ENCODE results near the gene TTC14. TPM values are rescaled to one million over a fixed set of nuclear protein-coding genes. Genes with fewer than 3 reads are reported as not detected.

TTC14 gene
- total and polyA plus RNA-seq, 10 of the 15 experiments (the other 5 are each of a cell fraction or from before 2014, with no cell fraction given), result 14.0 to 81.5 (median 29.4) TPM

DNA sequence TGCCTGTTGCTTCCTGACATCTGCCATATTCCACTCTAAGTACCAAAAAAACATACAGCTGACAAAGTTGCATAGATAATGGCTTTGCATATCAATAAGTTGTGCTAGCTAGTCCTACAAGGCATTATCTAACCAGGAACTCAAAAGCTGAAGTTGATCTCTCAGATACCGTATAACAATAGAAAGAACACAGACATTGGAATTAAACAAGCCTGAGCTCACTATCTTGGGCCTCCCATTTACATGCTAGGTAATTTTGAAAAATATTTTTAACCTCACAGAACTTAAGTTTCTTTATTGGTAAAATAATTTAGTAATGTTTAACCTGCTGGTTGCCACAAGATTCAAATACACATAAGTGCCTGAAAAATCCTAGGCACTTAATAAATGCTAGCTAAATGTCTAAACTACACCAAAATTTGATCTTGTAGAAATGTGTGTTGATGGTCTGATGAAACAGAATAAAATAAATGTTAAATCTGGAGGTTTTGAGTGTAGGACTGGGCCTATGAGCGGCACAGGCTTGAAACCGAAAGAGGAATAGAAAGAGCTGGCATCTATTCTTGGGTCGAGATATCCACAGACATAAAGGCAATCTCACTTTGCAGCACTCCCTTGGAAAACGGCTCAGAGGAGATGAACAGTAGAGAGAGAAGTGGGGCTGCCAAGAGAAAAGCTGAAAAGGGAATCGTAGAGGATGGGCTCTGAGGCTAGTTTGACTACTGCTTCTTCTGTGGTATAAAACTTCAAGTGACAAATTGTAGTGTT is 29.9 kb upstream of the TTC14 start:
- Histone ChIP-seq H4K20me1 (ENCODE audit: control insufficient read depth, insufficient read depth) (no peaks in the 10 kb centered on the region), H3K36me3 (ENCODE audit: control insufficient read depth in 2 of 2, insufficient read depth in 2 of 2, low read length in 1 of 2) (no peaks in the 10 kb centered on the region), H3K4me1 (ENCODE audit: control insufficient read depth, insufficient read depth, low read length) (no peaks in the 10 kb centered on the region), H3K4me2 (ENCODE audit: control insufficient read depth, insufficient read depth) (peak overlapping the region; percentile 34), H3K9me3 (replicated peaks; ENCODE audit: control insufficient read depth, insufficient read depth, low read length) (no peaks in the 10 kb centered on the region), H2AFZ (ENCODE audit: control insufficient read depth, low read depth, low read length) (peak overlapping the region; percentile 26), H3K79me2 (ENCODE audit: control insufficient read depth, insufficient read depth, low read length) (no peaks in the 10 kb centered on the region), H3K27ac (ENCODE audit: control insufficient read depth, insufficient read depth) (no peak overlapping the region; the same call in 1 of the 2 replicates), H3K4me3 (no peak overlapping the region), H3K27me3 (replicated peaks in 1 of 2; ENCODE audit: control insufficient read depth in 2 of 2, insufficient read depth in 2 of 2, low read length in 1 of 2) (no peaks in the 10 kb centered on the region), H3K9ac (ENCODE audit: control insufficient read depth, insufficient read depth, low read length) (no peak overlapping the region)
- FAIRE-seq, result no peak
- TF ChIP-seq TARDBP (IDR thresholded peaks at IDR 0.05; ENCODE audit: borderline replicate concordance), result no peak
- no peak for TF ChIP-seq SP1 (IDR thresholded peaks at IDR 0.05; ENCODE audit: low read depth, low read length)
- 0 out of 2 replicates have a peak, but pooled peaks have one; percentile 24 for TF ChIP-seq EED (IDR thresholded peaks at IDR 0.05; ENCODE audit: low read depth)
- no peak for TF ChIP-seq MYC (IDR thresholded peaks at IDR 0.05; ENCODE audit: insufficient read depth, insufficient read length, insufficient replicate concordance, low read length, severe bottlenecking)
- TF ChIP-seq SPI1 (IDR thresholded peaks at IDR 0.05; ENCODE audit: borderline replicate concordance, insufficient read depth, low read depth, low read length), result peak; percentile 41; the same call in 1 of the 2 replicates
- BruUV-seq (replicated peaks), result no TSS peak
- WGBS (ENCODE audit: insufficient coverage, insufficient replicate concordance, low lambda C conversion rate, missing lambda C conversion rate), result 5% methylated on average over 6 of the region's 6 CpGs
- intact Hi-C loops (cut with micrococcal nuclease; ENCODE audit: unreplicated experiment) (no loop called here), in situ Hi-C loops (cut with MboI) (no loop called here)
- ChIA-PET SMC1A (ENCODE audit: uncharacterized antibody, unreplicated experiment) (interaction anchor here (0.6 to 1.5 kb wide), 5 partner anchors 48 to 730 kb away, joined by 3 to 5 read pairs (median 3); no protein-coding TSS in a partner anchor), CTCF (interaction anchor here (1.0 to 2.2 kb wide), 4 partner anchors 23 to 761 kb away, joined by 3 to 11 read pairs (median 4); no protein-coding TSS in a partner anchor), RAD21 (ENCODE audit: unreplicated experiment) (interaction anchor here (1.2 kb wide), 1 partner anchor 23 kb away, joined by 4 read pairs; no protein-coding TSS in a partner anchor), POLR2A (interaction anchor here (1.0 kb wide), 1 partner anchor 643 kb away, joined by 4 read pairs; no protein-coding TSS in a partner anchor)
- peak; percentile 94 for ATAC-seq
- DNase-seq (ENCODE audit: low read depth, low spot score), result no peak

DNA sequence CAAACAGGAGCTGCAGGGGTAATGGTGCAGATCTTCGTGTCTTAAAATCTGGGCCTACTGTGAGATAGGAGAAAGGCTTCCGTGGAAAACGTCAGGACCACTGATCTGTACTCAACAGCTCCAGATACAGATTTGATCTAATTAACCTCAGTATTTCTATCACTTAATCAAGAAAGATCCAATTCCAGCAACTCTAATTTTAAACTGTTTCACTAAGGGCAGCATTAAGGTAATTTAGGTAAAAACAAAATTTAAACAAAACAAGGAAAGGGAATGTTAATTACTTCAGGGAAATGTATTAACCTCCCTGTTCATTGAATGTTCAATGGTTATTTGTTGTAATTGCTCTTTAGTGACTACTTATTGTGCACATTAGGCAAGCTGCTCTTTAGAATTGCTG is 26.4 kb upstream of the TTC14 start:
- CTCF ChIA-PET, result no interaction called here
- Histone ChIP-seq H3K4me2 (ENCODE audit: control insufficient read depth, insufficient read depth) (no peak overlapping the region), H3K36me3 (ENCODE audit: control insufficient read depth in 2 of 2, insufficient read depth in 2 of 2, low read length in 1 of 2) (no peaks in the 10 kb centered on the region), H3K79me2 (ENCODE audit: control insufficient read depth, insufficient read depth, low read length) (no peaks in the 10 kb centered on the region), H3K4me1 (ENCODE audit: control insufficient read depth, insufficient read depth, low read length) (no peaks in the 10 kb centered on the region), H4K20me1 (ENCODE audit: control insufficient read depth, insufficient read depth) (no peaks in the 10 kb centered on the region), H3K27me3 (replicated peaks in 1 of 2; ENCODE audit: control insufficient read depth in 2 of 2, insufficient read depth in 2 of 2, low read length in 1 of 2) (no peaks in the 10 kb centered on the region; a peak in 1 of 4 replicates), H3K9me3 (replicated peaks; ENCODE audit: control insufficient read depth, insufficient read depth, low read length) (no peaks in the 10 kb centered on the region), H3K27ac (ENCODE audit: control insufficient read depth, insufficient read depth) (no peak overlapping the region), H2AFZ (ENCODE audit: control insufficient read depth, low read depth, low read length) (no peak overlapping the region), H3K9ac (ENCODE audit: control insufficient read depth, insufficient read depth, low read length) (no peak overlapping the region), H3K4me3 (no peak overlapping the region)
- ATAC-seq (no peak), FAIRE-seq (no peak), DNase-seq (ENCODE audit: low read depth, low spot score) (no peak)
- 73% methylated on average over 3 of the region's 3 CpGs for WGBS (ENCODE audit: insufficient coverage, insufficient replicate concordance, low lambda C conversion rate, missing lambda C conversion rate)
- BruUV-seq (replicated peaks), result no TSS peak
- SMC1A ChIA-PET (ENCODE audit: uncharacterized antibody, unreplicated experiment), result interaction anchor here (1.8 kb wide), 1 partner anchor 764 kb away, joined by 5 read pairs; no protein-coding TSS in a partner anchor
- POLR2A ChIA-PET, result interaction anchor here (0.6 kb wide), 3 partner anchors 240 to 521 kb away, joined by 3 to 4 read pairs (median 3); no protein-coding TSS in a partner anchor
- RAD21 ChIA-PET (ENCODE audit: unreplicated experiment), result no interaction called here
- in situ Hi-C loops (cut with MboI), result no loop called here
- intact Hi-C loops (cut with micrococcal nuclease; ENCODE audit: unreplicated experiment), result no loop called here
- TF ChIP-seq, protein P1, sequence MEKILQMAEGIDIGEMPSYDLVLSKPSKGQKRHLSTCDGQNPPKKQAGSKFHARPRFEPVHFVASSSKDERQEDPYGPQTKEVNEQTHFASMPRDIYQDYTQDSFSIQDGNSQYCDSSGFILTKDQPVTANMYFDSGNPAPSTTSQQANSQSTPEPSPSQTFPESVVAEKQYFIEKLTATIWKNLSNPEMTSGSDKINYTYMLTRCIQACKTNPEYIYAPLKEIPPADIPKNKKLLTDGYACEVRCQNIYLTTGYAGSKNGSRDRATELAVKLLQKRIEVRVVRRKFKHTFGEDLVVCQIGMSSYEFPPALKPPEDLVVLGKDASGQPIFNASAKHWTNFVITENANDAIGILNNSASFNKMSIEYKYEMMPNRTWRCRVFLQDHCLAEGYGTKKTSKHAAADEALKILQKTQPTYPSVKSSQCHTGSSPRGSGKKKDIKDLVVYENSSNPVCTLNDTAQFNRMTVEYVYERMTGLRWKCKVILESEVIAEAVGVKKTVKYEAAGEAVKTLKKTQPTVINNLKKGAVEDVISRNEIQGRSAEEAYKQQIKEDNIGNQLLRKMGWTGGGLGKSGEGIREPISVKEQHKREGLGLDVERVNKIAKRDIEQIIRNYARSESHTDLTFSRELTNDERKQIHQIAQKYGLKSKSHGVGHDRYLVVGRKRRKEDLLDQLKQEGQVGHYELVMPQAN (conservative IDR thresholded peaks at IDR 0.05), result no peak
- no peak for TF ChIP-seq RAD51 (IDR thresholded peaks at IDR 0.05)
- TF ChIP-seq NFYB (IDR thresholded peaks at IDR 0.05; ENCODE audit: insufficient read depth, low read depth, low read length), result no peak
- TF ChIP-seq POLR2AphosphoS5 (IDR thresholded peaks at IDR 0.05; ENCODE audit: low read length), result no peak
- no peak for TF ChIP-seq ZZZ3 (IDR thresholded peaks at IDR 0.05; ENCODE audit: control insufficient read depth, insufficient read length, low read depth)
- no peak for TF ChIP-seq SMARCA5 (IDR thresholded peaks at IDR 0.05)
- TF ChIP-seq STAT1 (conservative IDR thresholded peaks at IDR 0.05), result no peak
- no peak for TF ChIP-seq SPI1 (IDR thresholded peaks at IDR 0.05; ENCODE audit: borderline replicate concordance, insufficient read depth, low read depth, low read length)
- TF ChIP-seq CHD2 (IDR thresholded peaks at IDR 0.05; ENCODE audit: borderline replicate concordance, low read depth, low read length), result no peak
